GM19240 (cell line): ENCODE results near the gene NRG2.

Source experiments
- DNase-seq: peaks from one replicate; pipeline ENCODE4 v3.0.0; 2011; ENCODE audit warnings: low spot score; ENCODE audit not compliant: insufficient read length

NRG2 gene

DNA sequence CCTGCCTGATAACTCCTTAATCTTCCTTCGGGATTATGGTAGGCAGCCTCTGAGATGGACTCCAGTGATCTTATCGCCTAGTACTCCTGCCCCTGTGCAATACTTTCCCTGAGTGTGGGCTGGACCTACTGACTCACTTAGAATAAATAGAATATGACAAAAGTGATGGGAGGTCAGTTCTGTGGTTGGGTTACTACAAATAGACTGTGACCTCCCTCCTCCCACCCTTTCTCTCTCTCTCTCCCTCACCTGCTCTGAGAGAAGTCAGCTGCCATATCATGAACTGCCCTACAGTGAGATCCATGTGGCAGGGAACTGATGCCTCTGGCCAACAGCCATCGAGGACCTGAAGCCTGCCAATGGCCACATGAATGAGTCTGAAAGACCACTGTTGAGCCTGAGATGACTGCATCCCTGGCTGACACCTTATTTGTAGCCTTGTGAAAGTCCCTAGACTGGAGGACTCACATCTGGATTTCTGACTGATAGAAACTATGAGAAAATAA, 31.7 kb downstream of the NRG2 start:
- peak; percentile 14 for DNase-seq

GRCh38 chr5:140010798-140011197, 32.3 kb downstream of the NRG2 start:
- no peak for DNase-seq

DNA sequence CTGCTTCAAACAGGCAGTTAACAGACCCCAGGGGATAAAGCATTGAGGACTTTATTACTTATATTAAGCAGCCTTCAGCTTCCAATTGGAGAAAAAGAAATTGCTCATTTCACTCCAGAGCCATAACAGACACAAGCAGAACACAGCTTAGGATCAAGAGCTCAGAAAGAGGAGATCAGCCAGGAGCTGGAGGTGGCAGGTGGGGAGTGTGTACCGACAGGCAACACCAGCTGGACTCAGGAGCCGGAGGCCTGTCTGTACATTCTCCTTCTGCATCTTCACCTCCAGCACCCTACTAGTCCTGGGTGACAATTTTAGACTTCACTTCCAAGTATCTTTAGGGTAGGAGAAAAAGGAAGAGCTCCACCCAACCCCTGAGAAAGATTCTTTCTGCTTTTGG, 35.8 kb downstream of the NRG2 start:
- DNase-seq = no peak

DNA sequence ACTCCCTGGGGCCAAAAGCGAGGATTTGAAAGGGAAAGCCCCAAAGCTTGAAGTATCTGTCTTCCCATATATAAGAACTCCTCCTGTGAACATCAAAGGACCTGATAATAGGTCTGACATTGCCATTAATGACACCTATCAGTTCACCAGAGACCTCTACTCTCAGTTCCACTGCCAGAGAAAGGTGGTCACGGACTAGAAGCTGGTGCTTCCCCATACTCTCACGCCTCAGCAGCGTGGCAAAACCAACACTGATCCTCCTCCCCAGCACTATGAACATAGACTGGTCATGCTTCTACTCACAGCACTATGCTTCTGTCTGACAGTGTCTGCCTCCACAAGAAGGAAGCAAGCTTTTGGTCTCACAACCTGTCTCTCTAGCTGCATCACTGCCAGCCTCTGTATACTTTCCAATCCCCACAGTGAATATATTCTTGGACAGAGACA, 37.9 kb downstream of the NRG2 start:
- peak; percentile 59 for DNase-seq

- no peak for DNase-seq
These were observed 38.9 kb downstream of the NRG2 start for GRCh38 chr5:140004174-140004573.

GRCh38 chr5:140003519-140003918, 39.6 kb downstream of the NRG2 start:
- DNase-seq = no peak

DNA sequence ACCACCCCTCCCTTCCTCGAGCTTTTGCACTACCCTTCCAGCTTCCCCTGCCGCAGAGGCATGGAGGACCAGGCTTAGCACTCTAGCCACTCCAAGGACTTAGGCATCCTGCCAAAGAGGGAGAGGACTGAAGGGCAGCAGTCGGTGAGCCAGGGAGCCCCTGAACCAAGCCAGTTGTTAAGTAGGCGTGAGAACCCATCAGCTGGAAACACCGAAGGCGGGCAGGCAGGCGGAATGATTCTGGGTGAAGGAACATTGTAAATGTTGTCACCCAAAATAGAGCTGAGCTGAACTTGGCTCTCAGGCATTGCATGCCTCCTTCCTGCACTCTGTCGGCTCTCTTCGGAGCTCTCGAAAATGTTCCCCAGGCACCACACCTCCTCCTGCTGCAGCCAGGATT, 42.8 kb downstream of the NRG2 start:
- no peak for DNase-seq

DNA sequence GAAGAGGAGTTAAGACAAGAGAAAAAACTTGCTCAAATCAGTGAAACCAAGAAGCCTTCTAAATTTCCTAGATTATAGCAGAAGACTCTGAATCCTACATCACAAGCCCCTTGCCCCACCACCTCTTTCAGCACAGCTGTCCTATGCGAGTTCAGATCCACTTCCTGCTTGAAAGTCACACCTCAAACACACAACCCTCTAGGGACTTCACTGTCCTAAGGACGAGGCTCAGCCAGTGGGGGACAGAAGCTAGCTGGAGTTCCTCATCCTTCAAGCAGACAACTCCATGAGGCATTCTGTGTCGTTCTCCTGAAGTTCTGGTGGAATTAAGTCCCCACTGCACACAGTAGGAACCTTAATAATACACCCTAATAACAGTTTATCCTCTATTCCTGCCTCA, 44.3 kb downstream of the NRG2 start:
- no peak for DNase-seq

DNA sequence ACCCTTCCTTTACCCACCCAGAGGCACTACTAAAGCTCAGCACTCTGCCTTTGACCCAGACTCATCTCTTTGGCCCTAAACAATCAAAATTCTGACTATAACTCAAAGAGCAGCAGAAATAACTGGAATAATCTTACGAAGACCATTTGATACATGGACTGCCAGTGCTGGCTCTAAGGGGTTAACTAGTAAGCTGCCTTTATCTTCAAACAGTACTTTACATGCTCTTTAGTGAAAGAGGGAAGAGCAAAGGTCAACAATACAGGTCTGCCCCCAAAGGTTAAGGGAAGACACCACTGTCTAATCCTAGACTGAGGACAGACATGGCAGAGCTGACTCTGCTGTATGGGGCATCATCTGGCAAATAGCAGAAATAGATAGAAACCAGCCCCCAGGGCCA, 45.8 kb downstream of the NRG2 start:
- no peak for DNase-seq

GRCh38 chr5:139995929-139996328, 47.2 kb downstream of the NRG2 start:
- DNase-seq = no peak

DNA sequence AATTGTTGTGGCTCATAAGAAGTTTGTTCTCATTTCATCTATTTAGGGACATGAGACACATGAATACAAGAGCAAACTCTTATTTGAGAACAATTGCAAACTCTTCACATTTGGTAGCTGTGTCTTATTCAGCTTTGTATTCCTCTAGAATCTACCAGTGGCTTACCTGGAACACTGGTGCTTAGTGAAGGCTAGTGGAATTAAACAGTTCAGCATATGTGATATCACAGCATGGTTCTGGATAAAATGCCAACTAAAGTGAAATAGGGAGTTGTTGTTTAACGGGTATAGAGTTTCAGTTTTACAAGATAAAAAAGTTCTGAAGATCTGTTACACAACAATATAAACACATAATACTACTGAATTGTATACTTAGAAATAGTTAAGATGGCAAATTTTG, 48.9 kb downstream of the NRG2 start:
- DNase-seq = no peak

DNA sequence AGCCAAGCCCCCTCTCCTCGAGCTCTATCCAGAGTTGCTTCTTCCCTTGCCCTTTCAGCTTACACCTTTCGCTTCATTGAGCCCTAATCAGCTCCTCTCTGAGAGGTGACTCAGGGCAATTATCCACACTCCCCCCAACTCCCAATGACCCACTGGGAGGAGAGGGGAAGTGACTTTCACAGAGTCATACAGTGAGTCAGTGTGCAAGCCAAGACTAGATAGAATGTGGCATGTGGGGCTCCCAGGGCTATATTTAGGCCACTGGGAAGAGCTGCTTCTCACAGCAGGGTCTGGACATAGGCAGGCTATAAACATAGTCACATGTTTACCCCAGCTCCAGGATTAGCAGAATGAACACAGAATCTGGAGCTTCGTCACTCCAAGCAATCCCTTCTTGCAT, 57.4 kb downstream of the NRG2 start:
- no peak for DNase-seq

GRCh38 chr5:139985290-139985689, 57.8 kb downstream of the NRG2 start:
- DNase-seq = no peak

DNA sequence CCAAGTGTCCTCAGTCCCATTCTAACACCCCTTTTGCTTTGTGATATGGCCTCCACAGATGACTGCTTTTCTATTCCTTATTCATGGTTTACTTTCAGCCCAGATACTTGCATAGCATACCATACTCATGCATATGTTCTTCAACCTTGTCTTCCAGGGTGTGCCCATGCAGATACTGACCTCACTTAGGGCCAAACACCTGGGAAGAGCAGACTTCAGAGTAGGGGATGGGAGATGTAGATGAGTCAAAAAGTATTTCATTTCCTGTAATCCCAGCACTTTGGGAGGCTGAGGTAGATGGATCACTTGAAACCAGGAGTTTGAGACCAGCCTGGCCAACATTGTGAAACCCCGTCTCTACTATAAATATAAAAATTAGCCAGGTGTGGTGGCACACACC, 58.3 kb downstream of the NRG2 start:
- no peak for DNase-seq

- no peak for DNase-seq
These were observed 60.2 kb downstream of the NRG2 start for GRCh38 chr5:139982975-139983240.

DNA sequence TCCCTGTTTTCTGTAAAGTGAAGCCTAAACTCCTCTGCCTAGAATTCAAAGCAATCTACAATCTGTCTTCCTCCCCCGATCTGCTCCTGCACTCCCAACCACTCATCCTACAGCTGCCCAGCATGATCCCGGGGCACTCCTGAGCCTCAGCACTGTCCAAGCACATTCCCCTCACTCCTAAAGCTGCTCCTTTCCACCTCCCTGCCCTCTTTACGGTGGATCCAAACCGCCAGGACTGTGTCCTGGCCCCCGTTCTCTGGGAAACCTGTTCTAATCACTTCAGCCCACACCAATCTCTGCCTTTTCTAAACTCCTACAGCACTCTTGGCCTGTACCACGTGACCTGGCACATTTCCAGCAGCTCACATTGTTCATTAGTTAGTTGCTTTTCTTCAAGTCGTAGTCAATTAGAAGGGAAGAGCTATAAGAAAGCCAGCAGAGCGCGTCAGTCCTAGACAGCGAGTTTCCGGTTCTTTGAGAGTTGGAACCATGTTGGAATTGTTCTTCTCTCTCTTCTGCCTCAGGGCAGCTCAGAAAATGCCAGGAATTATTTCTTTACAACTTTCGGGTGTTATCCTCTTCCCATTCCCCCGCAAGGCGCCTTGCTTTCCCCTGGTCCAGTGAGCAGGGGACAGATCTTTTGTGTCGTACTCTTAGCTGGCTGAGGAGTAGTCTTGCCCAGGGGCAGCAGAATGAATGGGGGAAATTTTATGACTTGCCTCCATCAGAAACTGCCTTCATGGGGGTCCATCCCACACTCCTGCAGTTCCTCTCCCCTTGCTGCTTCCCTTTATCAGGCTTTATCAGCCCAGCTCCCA, 60.7 kb downstream of the NRG2 start:
- no peak for DNase-seq

DNA sequence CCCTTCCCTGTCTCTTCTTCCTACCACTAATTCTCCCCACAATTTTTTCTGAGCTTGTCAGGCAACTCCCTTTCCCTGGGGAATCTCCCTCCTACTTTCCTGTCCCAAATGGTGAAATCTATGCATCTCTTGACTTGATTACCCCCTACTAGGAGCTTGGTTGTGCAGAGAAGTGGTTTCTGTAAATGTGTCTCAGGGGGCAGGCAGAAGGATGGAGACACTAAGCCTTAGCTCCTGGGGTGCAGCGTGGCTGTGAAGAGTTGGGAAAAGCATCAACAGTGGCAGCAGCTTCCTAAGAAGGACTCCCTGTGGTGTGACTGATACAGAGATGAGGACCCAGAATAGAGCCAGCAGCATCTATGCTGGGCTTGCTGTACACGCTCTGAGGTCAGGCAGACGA, 62.3 kb downstream of the NRG2 start:
- DNase-seq = no peak

DNA sequence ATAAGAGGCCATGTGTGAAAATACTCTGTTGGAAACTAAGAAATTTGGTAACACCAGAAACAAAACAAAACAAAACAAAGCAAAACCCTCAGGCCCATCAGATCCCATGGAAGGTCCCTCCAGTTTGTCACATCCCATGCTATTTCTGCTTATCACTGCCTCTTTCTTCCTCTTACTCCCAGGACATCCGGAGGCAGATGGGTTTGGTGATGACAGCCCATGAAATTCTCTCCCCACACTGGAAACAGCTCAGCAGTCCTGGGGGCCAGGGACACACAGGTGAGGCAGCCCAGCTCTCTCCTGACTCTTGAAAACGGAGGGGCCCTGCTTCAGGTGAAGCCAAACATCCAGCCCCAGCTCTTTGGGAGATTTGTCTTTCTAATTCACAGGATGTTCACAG, 63.2 kb downstream of the NRG2 start:
- DNase-seq = no peak

DNA sequence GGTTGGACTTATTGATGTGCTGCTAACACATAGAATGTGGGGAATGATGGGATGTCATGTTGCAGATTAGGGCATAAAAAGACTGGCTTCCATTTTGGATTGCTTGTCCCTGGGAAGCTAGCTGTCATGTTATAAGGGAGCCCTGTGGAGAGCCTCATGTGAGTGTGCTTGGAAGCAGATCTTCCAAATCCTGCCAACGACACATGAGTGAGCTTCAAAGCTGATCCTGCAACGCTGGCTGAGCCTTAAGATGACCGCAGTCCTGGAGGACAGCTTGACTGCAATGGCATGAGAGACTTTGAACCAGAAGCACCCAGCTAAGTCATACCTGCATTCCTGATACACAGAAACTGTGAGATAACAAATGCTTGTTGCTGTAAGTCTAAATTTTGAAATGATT, 63.6 kb downstream of the NRG2 start:
- DNase-seq = no peak

DNA sequence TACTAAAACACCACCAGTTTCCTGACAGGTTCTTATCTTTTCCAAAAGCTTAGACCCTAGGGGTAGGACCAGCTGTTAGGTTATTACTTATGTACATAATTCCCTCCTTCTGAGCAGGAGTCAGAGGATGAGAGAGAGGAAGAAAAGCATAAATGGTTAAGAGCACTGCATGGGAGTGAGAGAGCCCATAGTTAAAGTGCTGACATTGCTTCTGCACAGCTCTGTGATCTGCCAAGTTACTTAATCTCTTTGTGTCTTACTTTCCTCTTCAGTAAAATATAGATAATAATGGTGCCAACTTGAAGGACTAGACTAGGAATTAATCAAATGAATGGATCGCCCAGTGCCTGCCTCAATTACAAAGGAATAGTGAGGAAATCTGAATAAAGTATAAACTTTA, 66.4 kb downstream of the NRG2 start:
- DNase-seq = no peak

GRCh38 chr5:139975942-139976341, 67.2 kb downstream of the NRG2 start:
- no peak for DNase-seq

DNA sequence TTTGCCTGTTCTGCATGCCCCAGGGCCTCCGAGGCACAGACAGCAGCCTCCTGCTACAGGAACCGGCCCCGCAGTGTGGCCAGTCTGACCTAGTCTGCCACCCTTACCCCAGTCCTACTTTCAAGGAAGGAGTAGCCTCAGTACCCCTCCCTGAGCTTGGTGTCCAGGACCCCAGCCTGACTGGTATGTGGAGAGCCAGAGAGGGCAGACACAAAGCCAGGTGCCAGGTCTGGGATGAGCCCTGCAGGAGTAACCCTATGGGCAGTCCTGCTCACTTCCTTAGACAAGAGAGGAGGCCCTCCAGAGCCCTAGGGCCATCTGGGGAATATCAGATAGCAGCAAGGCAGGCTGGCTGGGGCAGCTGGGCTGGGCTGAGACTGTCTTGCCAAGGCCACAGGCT, 67.8 kb downstream of the NRG2 start:
- no peak for DNase-seq

- no peak for DNase-seq
These were observed 68.4 kb downstream of the NRG2 start for GRCh38 chr5:139974661-139975060.
